WTC11 (cell line): ENCODE data around the gene SAG. TPM values are rescaled to one million over a fixed set of nuclear protein-coding genes. Genes with fewer than 3 reads are reported as not detected.
"Not testable (repeated sequence)": the region's sequence is repeated elsewhere in the genome, so short reads cannot be mapped to it uniquely, and the experiment has no call there.

Experiments used
- ATAC-seq: fragments of 200-7000 bp; cut with Tn5 transposase; 2 replicates; pipeline ENCODE4 v1.10.0; 2021; ENCODE audit warnings: mild to moderate bottlenecking, moderate library complexity
- CTCF ChIA-PET: fragments of 300-600 bp; sonication (Branson Sonifier 250); formaldehyde crosslinking; loops from one replicate; lab custom pipeline; 2021; ENCODE audit warnings: antibody characterized with exemption; lab: Charles Lee
- POLR2A ChIA-PET: fragments of 350-600 bp; sonication (Branson Sonifier 250); formaldehyde crosslinking; loops from one replicate; lab custom pipeline; 2021; ENCODE audit warnings: antibody characterized with exemption; lab: Charles Lee
- DNase-seq: peaks from one replicate; pipeline ENCODE4 v3.0.0; 2021; ENCODE audit warnings: low spot score
- H3K27ac Mint-ChIP-seq: 2 replicates; pipeline ENCODE4 v1.8.0; 2021; ENCODE audit warnings: mixed read lengths
- H3K27me3 Mint-ChIP-seq: 2 replicates; pipeline ENCODE4 v1.8.0; 2021; ENCODE audit warnings: low read depth, mild to moderate bottlenecking, moderate library complexity, mixed read lengths
- H3K36me3 Mint-ChIP-seq: 2 replicates; pipeline ENCODE4 v1.8.0; 2021; ENCODE audit warnings: mixed read lengths
- H3K4me1 Mint-ChIP-seq: 2 replicates; pipeline ENCODE4 v1.8.0; 2022; ENCODE audit warnings: mixed read lengths
- H3K4me3 Mint-ChIP-seq: 2 replicates; pipeline ENCODE4 v1.8.0; 2021; ENCODE audit warnings: mild to moderate bottlenecking, moderate library complexity, mixed read lengths
- H3K9me3 Mint-ChIP-seq: 2 replicates; pipeline ENCODE4 v1.8.0; 2021; ENCODE audit warnings: mixed read lengths
- ARID4B ChIP-seq: sonication (generic); formaldehyde crosslinking; IDR thresholded peaks from 2 replicates; pipeline ENCODE4 v1.8.0; 2023; ENCODE audit warnings: missing genetic modification reagents, mild to moderate bottlenecking, borderline replicate concordance
- ATF1 ChIP-seq: sonication (generic); formaldehyde crosslinking; IDR thresholded peaks from 2 replicates; pipeline ENCODE4 v1.8.1; 2023; ENCODE audit warnings: mild to moderate bottlenecking, moderate library complexity, missing genetic modification reagents
- CREB1 ChIP-seq: sonication (generic); formaldehyde crosslinking; IDR thresholded peaks from 2 replicates; pipeline ENCODE4 v1.8.0; 2023; ENCODE audit warnings: mild to moderate bottlenecking, missing genetic modification reagents
- E2F4 ChIP-seq: sonication (generic); formaldehyde crosslinking; IDR thresholded peaks from 2 replicates; pipeline ENCODE4 v1.8.1; 2022; ENCODE audit warnings: low read depth, mild to moderate bottlenecking, moderate library complexity, missing genetic modification reagents, borderline replicate concordance
- ESRRA ChIP-seq: sonication (generic); formaldehyde crosslinking; IDR thresholded peaks from 2 replicates; pipeline ENCODE4 v1.8.1; 2022; ENCODE audit warnings: mild to moderate bottlenecking, missing genetic modification reagents, borderline replicate concordance
- FOXK1 ChIP-seq: sonication (generic); formaldehyde crosslinking; IDR thresholded peaks from 2 replicates; pipeline ENCODE4 v1.8.0; 2022; ENCODE audit warnings: mild to moderate bottlenecking, moderate library complexity, missing genetic modification reagents
- FOXP1 ChIP-seq: sonication (generic); formaldehyde crosslinking; IDR thresholded peaks from 2 replicates; pipeline ENCODE4 v1.8.0; 2022; ENCODE audit warnings: missing genetic modification reagents, mild to moderate bottlenecking, moderate library complexity, borderline replicate concordance
- GTF2I ChIP-seq: fragments of 250-450 bp; sonication (Bioruptor Pico); conservative IDR thresholded peaks from 2 replicates; pipeline ENCODE4 v1.4.0; 2021; ENCODE audit warnings: mild to moderate bottlenecking
- HMGA2 ChIP-seq: fragments of 250-450 bp; sonication (Bioruptor Pico); IDR thresholded peaks from 2 replicates; pipeline ENCODE4 v1.4.0; 2021; ENCODE audit warnings: mild to moderate bottlenecking, moderate library complexity
- IRF2 ChIP-seq: sonication (generic); formaldehyde crosslinking; IDR thresholded peaks from 2 replicates; pipeline ENCODE4 v1.8.0; 2022; ENCODE audit warnings: low read depth, missing genetic modification reagents, borderline replicate concordance
- JAZF1 ChIP-seq: fragments of 250-450 bp; sonication (Bioruptor Pico); IDR thresholded peaks from 2 replicates; pipeline ENCODE4 v1.9.0; 2021; ENCODE audit warnings: moderate library complexity, mild to moderate bottlenecking, inconsistent platforms
- JUN ChIP-seq: sonication (generic); formaldehyde crosslinking; IDR thresholded peaks from 2 replicates; pipeline ENCODE4 v1.8.0; 2023; ENCODE audit warnings: mild to moderate bottlenecking, missing genetic modification reagents
- KAT7 ChIP-seq: sonication (generic); formaldehyde crosslinking; IDR thresholded peaks from 2 replicates; pipeline ENCODE4 v1.8.1; 2023; ENCODE audit warnings: missing genetic modification reagents, mild to moderate bottlenecking, borderline replicate concordance
- MAX ChIP-seq: sonication (generic); formaldehyde crosslinking; IDR thresholded peaks from 2 replicates; pipeline ENCODE4 v1.8.0; 2022; ENCODE audit warnings: mild to moderate bottlenecking, missing genetic modification reagents
- MXD4 ChIP-seq: fragments of 250-450 bp; sonication (Bioruptor Pico); IDR thresholded peaks from 2 replicates; pipeline ENCODE4 v1.8.0; 2021; ENCODE audit warnings: mild to moderate bottlenecking, moderate library complexity, borderline replicate concordance
- MYBL2 ChIP-seq: sonication (generic); formaldehyde crosslinking; IDR thresholded peaks from 2 replicates; pipeline ENCODE4 v1.8.1; 2023; ENCODE audit warnings: mild to moderate bottlenecking, moderate library complexity, missing genetic modification reagents
- NFE2L1 ChIP-seq: sonication (generic); formaldehyde crosslinking; IDR thresholded peaks from 2 replicates; pipeline ENCODE4 v1.8.1; 2023; ENCODE audit warnings: missing genetic modification reagents
- NR1H2 ChIP-seq: sonication (generic); formaldehyde crosslinking; IDR thresholded peaks from 2 replicates; pipeline ENCODE4 v1.9.0; 2021; ENCODE audit warnings: mild to moderate bottlenecking, moderate library complexity, missing genetic modification reagents
- NR3C1 ChIP-seq: sonication (generic); formaldehyde crosslinking; conservative IDR thresholded peaks from 2 replicates; pipeline ENCODE4 v1.8.1; 2023; ENCODE audit warnings: low read depth, mild to moderate bottlenecking, missing genetic modification reagents
- OVOL2 ChIP-seq: fragments of 250-450 bp; sonication (Bioruptor Pico); IDR thresholded peaks from 2 replicates; pipeline ENCODE4 v1.9.0; 2021; ENCODE audit warnings: mild to moderate bottlenecking, borderline replicate concordance
- RELA ChIP-seq: sonication (generic); formaldehyde crosslinking; IDR thresholded peaks from 2 replicates; pipeline ENCODE4 v1.8.1; 2022; ENCODE audit warnings: missing genetic modification reagents, mild to moderate bottlenecking, borderline replicate concordance
- SMAD4 ChIP-seq: sonication (generic); formaldehyde crosslinking; IDR thresholded peaks from 2 replicates; pipeline ENCODE4 v1.8.0; 2022; ENCODE audit warnings: mild to moderate bottlenecking, missing genetic modification reagents
- SOX15 ChIP-seq: fragments of 250-450 bp; sonication (Bioruptor Pico); IDR thresholded peaks from 2 replicates; pipeline ENCODE4 v1.9.0; 2021; ENCODE audit warnings: mild to moderate bottlenecking
- STAT6 ChIP-seq: sonication (generic); formaldehyde crosslinking; conservative IDR thresholded peaks from 2 replicates; pipeline ENCODE4 v1.8.1; 2023; ENCODE audit warnings: mild to moderate bottlenecking, low read depth, missing genetic modification reagents, moderate library complexity
- TEAD4 ChIP-seq: sonication (generic); formaldehyde crosslinking; IDR thresholded peaks from 2 replicates; pipeline ENCODE4 v1.8.0; 2022; ENCODE audit warnings: mild to moderate bottlenecking, missing genetic modification reagents
- ZNF219 ChIP-seq: sonication (generic); formaldehyde crosslinking; IDR thresholded peaks from 2 replicates; pipeline ENCODE4 v1.8.0; 2023; ENCODE audit warnings: missing genetic modification reagents, mild to moderate bottlenecking, borderline replicate concordance
- ZNF317 ChIP-seq: sonication (generic); formaldehyde crosslinking; IDR thresholded peaks from 2 replicates; pipeline ENCODE4 v1.8.1; 2023; ENCODE audit warnings: low read depth, mild to moderate bottlenecking, moderate library complexity, missing genetic modification reagents, borderline replicate concordance
- ZNF396 ChIP-seq: fragments of 250-450 bp; sonication (Bioruptor Pico); IDR thresholded peaks from 2 replicates; pipeline ENCODE4 v1.8.0; 2021; ENCODE audit warnings: mild to moderate bottlenecking, moderate library complexity, borderline replicate concordance
- total RNA-seq: library from RNA; stranded (reverse); gene quantifications from 3 replicates; pipeline ENCODE4 v1.2.3, GENCODE V29; 2021
- TF ChIP-seq, protein P1 (sequence below): sonication (generic); formaldehyde crosslinking; IDR thresholded peaks from 2 replicates; pipeline ENCODE4 v1.8.0; 2023; ENCODE audit warnings: missing genetic modification reagents

The SAG gene
- total RNA-seq, 1 experiment from 2014 or later: not detected

- CTCF ChIA-PET: interaction anchor here (1.2 kb wide), 1 partner anchor 69 kb away, joined by 3 read pairs; no protein-coding TSS in a partner anchor
- H3K27ac Mint-ChIP-seq, H3K9me3 Mint-ChIP-seq, DNase-seq, H3K36me3 Mint-ChIP-seq, H3K4me3 Mint-ChIP-seq, H3K27me3 Mint-ChIP-seq, POLR2A ChIA-PET, ATAC-seq: not testable (repeated sequence)
- H3K4me1 Mint-ChIP-seq: peaks cover 20% of the 10 kb centered on the region
These were observed 67.2 kb downstream of the SAG start for GRCh38 chr2:233374776-233375175.

- no peak for ATAC-seq
- CTCF ChIA-PET: interaction anchor here (1.2 kb wide), 1 partner anchor 68 kb away, joined by 3 read pairs; no protein-coding TSS in a partner anchor
These were observed 68.1 kb downstream of the SAG start for GRCh38 chr2:233375490-233376314.

GRCh38 chr2:233379034-233379433 is 71.4 kb downstream of the SAG start:
- POLR2A ChIA-PET: no interaction called here
- no peak for DNase-seq
- no peak for TF ChIP-seq ATF1 (CRISPR knock-in tag)
- no peak for TF ChIP-seq ESRRA
- no peak for TF ChIP-seq MYBL2 (CRISPR knock-in tag)
- TF ChIP-seq SOX15: no peak
- no peak for TF ChIP-seq TEAD4 (CRISPR knock-in tag)
- no peak for TF ChIP-seq NR1H2 (CRISPR knock-in tag)
- TF ChIP-seq RELA: no peak
- no peak for TF ChIP-seq ARID4B (CRISPR knock-in tag)
- TF ChIP-seq STAT6 (CRISPR knock-in tag): no peak
- no peak for TF ChIP-seq JAZF1 (CRISPR knock-in tag)
- no peak for TF ChIP-seq MAX (CRISPR knock-in tag)
- TF ChIP-seq OVOL2 (CRISPR knock-in tag): no peak
- no peak for TF ChIP-seq CREB1 (CRISPR knock-in tag)

More at GRCh38 chr2:233375490-233376314, 68.1 kb downstream of the SAG start:
- DNase-seq: no peak
- TF ChIP-seq OVOL2 (CRISPR knock-in tag): no peak
- TF ChIP-seq ZNF317 (CRISPR knock-in tag): no peak
- no peak for TF ChIP-seq KAT7 (CRISPR knock-in tag)
- TF ChIP-seq FOXP1: no peak
- TF ChIP-seq ZNF219 (CRISPR knock-in tag): no peak
- TF ChIP-seq GTF2I: no peak
- TF ChIP-seq NFE2L1 (CRISPR knock-in tag): no peak
- no peak for TF ChIP-seq FOXK1 (CRISPR knock-in tag)
- TF ChIP-seq NR3C1 (CRISPR knock-in tag): no peak
- TF ChIP-seq IRF2 (CRISPR knock-in tag): no peak
- no peak for TF ChIP-seq E2F4
- TF ChIP-seq TEAD4 (CRISPR knock-in tag): no peak
- TF ChIP-seq HMGA2 (CRISPR knock-in tag): no peak
- no peak for TF ChIP-seq ZNF396 (CRISPR knock-in tag)
- TF ChIP-seq, protein P1, sequence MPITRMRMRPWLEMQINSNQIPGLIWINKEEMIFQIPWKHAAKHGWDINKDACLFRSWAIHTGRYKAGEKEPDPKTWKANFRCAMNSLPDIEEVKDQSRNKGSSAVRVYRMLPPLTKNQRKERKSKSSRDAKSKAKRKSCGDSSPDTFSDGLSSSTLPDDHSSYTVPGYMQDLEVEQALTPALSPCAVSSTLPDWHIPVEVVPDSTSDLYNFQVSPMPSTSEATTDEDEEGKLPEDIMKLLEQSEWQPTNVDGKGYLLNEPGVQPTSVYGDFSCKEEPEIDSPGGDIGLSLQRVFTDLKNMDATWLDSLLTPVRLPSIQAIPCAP: no peak
- no peak for TF ChIP-seq SMAD4 (CRISPR knock-in tag)
- TF ChIP-seq MXD4 (CRISPR knock-in tag): no peak
- TF ChIP-seq JUN (CRISPR knock-in tag): no peak
- POLR2A ChIA-PET: interaction anchor here (0.6 kb wide), 1 partner anchor 706 kb away, joined by 4 read pairs; no protein-coding TSS in a partner anchor
- Mint-ChIP-seq H3K4me3 (no peak overlapping the region), H3K4me1 (peaks cover 22% of the 10 kb centered on the region), H3K27ac (no peak overlapping the region), H3K9me3 (peaks cover 4% of the 10 kb centered on the region), H3K27me3 (no peaks in the 10 kb centered on the region), H3K36me3 (peaks cover 9% of the 10 kb centered on the region)

More at GRCh38 chr2:233379034-233379433, 71.4 kb downstream of the SAG start:
- Mint-ChIP-seq H3K4me1 (peaks cover 20% of the 10 kb centered on the region), H3K36me3 (peaks cover 7% of the 10 kb centered on the region), H3K9me3 (peaks cover 4% of the 10 kb centered on the region), H3K4me3 (no peak overlapping the region), H3K27me3 (no peaks in the 10 kb centered on the region), H3K27ac (no peak overlapping the region)
- ATAC-seq: no peak
- CTCF ChIA-PET: interaction anchor here (1.2 to 1.9 kb wide), 2 partner anchors 25 to 69 kb away, joined by 3 to 5 read pairs; no protein-coding TSS in a partner anchor
